NCI-H1092 treated with DMSO at 0.1 percent for 48 hours (cell line): ENCODE results near the gene BMP8B.
A peak's percentile ranks its signal among the peaks of the same experiment; 100 is the strongest.
"Not testable (repeated sequence)": the region's sequence is repeated elsewhere in the genome, so short reads cannot be mapped to it uniquely, and the experiment has no call there.

Source experiments
- DNase-seq: peaks from one replicate; lab custom pipeline; 2025; lab: John Stamatoyannopoulos, UW

BMP8B gene, protein sequence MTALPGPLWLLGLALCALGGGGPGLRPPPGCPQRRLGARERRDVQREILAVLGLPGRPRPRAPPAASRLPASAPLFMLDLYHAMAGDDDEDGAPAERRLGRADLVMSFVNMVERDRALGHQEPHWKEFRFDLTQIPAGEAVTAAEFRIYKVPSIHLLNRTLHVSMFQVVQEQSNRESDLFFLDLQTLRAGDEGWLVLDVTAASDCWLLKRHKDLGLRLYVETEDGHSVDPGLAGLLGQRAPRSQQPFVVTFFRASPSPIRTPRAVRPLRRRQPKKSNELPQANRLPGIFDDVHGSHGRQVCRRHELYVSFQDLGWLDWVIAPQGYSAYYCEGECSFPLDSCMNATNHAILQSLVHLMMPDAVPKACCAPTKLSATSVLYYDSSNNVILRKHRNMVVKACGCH

DNA sequence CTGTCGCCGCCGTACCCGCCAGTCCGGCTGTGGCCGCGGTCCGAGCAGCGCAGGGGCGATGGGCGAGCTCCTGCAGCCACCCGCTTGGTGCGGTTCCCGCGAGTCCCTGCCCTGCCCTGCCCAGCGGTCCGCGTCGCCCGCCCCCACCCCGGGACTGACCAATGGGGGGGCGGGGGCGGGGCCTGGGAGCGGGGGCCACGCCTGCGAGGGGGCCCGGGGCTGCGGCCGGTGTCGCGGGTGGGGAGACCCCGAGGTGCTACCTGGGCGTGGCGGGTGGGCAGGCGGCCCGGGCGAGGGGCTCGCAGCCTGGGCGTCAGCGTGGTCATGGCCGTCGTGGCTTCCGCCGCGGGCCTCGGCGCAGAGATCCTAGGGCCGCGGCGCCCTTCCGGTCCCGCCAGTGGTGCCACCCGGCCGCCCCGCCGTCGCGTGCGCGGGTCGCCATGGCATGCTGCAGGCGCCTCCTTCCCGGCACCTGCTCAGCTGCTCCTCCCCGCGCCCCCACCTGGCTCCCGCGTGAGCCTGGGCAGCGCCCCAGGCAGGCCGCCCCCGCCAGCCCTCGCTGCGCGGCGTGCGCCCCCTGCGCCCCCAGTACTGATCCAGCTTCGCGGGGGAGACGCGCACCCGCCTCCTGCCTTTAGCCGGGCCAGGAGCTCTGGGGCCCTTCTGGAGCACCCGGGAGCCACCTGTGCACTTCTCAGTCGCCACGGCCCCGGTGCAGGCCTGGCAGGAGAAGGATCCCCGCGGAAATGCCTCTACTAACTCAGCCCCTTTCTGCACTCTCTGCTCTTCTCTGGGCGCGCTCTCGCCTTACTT lies at the start of gene BMP8B:
BMP8B (minus strand) TSS at position 108 of the 813 bp plus-strand sequence. CDS start 380 bp downstream, outside the sequence.
- DNase-seq = peak; percentile 99

DNA sequence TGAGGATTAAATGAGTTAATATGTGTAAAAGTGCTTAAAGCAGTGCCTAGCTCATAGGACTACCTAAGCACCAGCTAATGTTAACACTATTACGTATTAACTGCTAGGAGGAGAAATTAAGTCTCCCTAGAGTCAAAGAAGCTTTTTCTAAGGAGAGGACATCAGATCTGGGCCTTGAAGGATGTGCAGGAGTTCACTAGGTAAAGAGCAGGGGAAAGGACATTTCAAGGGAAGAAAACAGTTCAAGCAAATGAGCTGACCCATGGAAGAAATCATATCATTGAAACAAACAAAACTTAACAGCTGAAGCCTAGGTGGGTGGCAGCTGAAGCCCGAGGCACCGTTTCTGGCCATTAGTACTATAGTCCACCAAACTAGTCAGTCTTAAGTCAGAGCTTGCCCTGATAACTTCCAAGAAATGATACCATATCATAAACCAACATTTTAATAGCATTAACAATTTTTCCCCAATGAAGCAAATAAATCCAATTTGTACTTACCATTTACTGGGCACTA lies 48.0 kb upstream of the BMP8B start:
- no peak for DNase-seq

DNA sequence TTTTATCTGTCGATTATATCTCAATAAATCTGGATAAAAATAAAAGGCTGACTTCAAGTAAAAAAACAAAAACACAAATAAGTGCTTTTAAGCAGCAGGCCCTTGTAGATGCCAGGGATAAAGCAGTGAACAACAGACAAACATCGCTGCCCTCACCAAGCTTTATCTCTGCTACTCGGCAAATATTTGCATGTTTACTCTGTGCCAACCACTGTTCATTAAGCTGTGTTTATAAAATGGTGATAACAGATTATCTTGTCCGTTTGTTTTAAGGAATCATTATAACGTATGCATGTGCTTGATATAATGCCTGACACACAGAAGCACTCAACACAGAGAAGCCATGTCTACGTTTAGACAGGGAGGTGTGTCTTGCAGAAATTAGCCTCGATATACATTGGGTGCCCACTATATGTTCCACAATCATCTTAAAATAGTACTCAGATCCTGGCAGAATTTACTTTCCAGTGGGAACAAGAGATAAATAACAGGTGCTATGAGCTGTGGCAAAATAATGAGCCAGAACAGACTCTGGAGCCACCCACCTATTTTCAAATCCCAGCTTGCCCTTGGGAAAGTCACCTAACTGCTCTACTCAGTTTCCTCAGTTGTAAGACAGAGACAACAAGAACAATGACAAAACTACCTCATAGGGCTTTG lies 47.4 kb upstream of the BMP8B start:
- no peak for DNase-seq

DNA sequence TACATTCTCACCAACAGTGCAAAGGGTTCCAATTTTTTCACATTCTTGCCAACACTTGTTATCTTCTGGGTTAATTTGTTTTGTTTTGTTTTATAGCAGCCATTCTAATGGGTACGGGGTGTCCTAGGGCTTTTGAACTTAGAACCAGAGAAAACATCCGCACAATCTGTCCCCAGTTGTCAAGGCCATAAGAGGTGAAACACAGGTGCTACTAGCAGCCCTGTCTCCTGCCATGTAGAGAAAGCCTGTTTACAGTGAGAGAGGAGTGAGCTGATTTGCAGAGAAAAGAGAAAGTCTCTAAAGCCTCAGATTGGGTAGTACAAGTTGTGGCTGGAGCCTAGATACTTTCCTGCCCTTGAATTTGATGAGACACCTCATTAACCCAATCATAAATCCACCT lies 46.4 kb upstream of the BMP8B start:
- no peak for DNase-seq

DNA sequence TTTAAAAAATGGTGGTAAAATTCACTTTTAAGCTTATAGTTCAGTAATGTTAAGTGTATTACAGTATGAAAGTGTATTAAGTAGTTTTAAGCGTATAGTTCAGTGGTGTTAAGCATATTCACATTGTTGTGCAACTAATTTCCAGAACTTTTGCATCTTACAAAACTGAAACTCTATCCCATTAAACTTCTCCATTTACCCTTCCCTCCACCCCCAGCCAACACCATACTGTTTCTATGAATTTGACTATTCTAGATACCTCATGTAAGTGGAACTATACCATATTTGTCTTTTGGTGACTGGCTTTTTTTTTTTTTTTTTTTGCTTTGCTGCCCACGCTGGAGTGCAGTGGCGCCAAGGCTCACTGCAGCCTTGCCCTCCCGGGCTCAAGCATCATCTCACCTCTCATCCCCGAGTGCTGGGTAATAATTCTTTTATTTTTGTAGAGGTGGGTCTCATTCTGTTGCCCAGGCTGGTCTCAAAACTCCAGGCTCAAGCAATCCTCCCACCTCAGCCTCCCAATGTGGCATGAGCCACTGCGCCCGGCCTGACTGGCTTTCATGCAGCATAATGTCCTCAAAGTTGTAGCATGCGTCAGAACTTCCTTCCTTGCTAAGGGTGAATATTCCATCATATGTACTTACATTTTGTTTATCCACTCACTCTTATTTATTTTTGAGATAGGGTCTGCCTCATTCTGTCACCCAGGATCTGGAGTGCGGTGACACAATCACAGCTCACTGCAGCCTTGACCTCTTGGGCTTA lies 45.1 kb upstream of the BMP8B start:
- DNase-seq = no peak

DNA sequence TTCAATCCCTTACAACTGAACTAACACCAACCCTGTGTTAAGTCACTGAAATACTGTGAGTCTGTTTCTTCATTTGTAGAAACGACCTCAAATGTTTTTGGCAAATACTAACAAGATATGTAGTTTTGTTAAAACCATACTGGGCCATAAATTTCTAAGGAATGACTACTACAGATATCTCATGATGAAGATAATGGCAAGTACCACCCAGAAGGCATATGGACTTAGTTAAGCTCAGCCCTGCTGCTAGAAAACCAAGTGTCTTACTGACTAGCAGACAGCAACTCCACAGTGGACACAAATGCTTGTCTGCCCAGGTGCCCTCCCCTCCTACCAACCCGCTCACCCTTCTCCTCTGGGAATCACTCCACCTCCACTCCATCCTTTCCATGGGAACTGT lies 44.5 kb upstream of the BMP8B start:
- DNase-seq = no peak

DNA sequence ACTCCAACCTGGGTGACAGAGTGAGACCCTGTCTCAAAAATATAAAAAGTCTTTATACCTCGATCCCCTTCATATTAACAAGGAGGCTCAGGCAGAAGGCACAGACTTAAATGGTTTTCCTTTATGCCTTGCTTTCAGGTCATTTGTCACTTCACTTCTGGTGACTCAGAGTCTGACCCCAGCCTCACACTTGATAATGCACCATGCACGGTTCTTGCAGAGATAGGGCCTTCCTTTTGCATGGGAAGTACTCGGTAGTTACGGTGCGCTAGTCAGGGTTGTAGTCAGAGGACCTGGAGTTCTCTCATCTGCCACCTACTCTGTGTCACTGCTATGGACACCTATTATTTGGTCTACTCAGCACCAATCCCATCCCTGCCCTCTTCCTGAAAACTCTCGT lies 43.6 kb upstream of the BMP8B start:
- DNase-seq = no peak

DNA sequence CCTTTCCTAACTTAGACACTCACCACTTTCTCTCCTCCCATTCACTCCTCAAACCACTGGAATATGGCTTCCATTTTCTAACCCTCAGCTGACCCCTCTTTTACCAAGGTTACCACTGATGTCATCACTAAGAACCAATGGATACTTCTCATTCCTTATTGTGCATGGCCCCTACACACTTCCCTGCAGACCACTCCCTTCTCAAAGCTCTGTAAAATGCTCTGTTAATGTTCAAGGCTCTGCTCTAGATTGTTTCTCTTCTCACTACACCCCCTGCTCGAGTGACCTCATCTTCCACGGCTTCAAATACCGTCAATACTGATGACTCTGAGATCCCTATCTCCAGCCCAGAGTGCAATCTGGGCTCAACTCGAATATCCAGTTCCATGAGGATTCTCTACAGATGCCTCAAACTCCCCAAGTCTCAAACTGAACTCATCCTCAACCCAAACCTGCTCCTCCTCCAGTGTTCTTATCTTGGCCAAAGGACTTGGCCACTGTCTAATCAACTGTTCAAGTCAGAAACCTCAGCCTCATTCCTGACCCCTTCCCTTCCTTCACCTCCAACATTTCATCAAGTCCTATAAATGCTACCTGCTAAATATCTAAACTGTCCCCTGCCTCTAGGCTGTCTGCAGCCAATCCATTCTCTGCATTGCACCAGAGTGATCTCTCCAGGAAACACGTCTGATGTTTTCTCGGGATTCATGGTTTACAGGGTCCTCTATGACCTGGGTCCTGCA lies 41.3 kb upstream of the BMP8B start:
- no peak for DNase-seq

DNA sequence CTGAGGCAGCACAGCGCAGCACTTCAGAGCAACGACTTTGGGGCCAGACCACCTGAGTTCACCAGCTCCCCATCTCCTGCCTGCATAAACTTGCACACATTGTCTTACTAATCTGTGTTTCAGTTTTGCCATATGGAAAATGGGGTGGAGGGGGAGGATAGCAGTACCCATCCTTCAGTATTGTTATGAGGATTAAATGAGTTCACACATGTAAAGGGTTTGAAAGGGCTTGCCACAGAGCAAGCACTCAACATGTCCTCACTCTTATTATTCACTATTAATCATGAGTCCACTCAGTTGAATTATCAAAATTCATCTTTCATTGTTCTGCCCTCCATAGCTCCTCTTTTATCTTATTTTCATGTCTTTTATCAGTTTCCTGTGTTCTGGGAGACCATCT lies 40.1 kb upstream of the BMP8B start:
- DNase-seq = no peak

DNA sequence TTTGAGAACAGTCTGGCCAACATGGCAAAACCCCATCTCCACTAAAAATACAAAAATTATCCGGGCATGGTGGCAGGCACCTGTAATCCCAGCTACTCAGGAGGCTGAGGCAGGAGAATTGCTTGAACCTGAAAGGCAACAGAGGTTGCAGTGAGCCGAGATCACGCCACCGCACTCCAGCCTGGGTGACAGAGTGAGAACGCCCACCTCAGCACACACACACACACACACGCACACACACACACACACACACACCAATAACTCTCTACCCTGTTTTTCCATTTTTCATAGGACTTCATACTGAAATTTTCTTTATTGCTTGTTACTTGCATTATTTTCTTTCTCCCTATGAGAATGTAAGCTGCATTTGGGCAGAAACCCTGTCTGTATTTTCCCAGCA lies 39.6 kb upstream of the BMP8B start:
- not testable (repeated sequence) for DNase-seq

DNA sequence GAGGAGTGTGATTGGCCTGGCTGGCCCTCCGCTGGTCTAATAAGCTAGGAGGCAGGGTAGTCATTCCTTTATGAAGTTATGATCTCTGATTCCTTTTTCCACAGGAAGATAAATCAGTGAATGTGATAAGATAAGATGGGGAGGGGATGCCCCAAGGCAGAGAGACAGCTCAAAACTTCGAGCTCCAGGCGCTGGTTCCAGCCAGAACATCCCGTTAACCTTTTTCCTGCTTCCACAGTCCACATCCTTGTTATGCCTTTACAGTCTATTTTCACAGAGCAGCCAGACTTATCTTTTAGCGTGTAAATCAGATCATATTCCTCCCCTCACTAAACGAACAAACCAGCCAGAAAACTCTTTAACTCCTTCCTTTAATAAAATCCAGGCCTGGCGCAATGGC lies 38.5 kb upstream of the BMP8B start:
- no peak for DNase-seq

DNA sequence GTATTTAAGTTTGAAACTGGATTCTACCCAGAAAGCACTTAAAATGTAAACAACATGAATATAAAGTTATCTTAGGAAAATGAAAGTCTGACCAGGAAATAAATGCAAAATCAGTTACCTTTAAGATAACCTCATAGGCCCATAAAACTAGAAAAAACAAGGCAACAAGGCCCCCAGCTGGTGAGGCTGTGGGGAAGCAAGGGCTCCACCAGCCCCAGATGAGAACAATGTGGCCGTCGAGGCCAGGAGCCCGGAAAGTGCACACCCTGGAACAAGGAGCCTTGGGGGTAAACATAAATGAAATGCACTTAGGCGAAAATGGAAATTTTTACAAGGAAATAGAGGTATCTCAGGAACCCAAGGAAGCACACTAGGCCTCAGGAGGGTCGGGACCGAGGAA lies 37.9 kb upstream of the BMP8B start:
- DNase-seq = no peak

DNA sequence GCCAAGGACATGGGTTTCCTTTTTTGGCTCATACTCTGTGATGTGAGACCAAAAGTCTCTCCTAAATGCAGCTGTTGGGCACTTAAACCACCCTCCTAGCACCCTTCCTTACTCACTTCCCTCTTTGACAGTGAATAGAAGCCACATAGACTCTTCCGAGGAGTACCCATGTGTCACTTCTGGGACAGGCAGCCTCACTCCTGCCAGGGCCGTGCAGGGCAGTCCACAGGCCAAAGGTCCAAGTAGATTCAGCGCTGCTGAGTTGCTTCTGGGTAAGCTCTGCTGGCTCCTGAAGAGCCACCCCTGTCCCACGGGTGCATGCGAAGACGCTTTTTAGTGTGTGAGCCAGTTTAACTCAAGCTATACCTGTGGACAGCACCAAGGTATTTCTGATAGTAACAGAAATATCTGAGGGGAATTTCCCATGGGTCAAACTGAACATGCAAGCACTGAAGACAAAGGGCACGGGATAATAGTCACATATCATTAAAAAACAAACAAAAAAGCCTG lies 36.8 kb upstream of the BMP8B start:
- no peak for DNase-seq

DNA sequence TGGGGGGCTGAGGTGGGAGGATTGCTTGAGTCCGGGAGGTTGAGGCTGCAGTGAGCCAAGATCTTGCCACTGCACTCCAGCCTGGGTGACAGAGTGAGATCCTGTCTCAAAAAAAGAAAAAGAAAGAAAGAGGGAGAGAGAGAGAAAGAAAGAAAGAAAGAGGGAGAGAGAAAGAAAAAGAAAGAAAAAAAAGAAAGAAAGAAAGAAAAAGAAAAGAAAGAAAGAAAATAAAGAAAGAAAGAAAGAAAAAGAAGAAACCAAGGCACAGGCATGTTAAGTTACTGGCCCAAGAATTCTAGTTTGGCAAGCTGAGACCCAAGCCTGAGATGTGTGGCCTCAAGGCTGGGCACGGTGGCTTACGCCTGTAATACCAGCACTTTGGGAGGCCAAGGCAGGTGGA lies 34.8 kb upstream of the BMP8B start:
- DNase-seq = not testable (repeated sequence)

DNA sequence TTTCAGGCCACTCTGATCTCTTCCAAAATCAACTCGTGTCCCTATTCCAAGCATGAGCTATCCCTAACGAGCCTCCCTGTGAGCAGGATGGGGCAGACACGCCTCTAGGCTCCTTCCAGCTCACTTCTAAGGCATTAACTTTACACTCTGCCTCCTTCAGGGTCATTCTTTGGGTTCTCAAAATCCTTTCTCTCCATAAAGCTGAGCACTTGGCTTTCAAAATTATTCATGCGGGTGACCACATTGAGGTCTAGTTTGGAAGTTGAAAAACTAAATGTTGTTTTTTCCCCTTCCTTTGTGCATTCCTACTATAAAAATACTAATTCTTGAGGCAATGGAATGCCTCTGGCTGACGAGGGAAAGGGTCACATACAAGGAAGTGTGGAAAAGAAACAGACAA lies 33.5 kb upstream of the BMP8B start:
- DNase-seq = no peak

DNA sequence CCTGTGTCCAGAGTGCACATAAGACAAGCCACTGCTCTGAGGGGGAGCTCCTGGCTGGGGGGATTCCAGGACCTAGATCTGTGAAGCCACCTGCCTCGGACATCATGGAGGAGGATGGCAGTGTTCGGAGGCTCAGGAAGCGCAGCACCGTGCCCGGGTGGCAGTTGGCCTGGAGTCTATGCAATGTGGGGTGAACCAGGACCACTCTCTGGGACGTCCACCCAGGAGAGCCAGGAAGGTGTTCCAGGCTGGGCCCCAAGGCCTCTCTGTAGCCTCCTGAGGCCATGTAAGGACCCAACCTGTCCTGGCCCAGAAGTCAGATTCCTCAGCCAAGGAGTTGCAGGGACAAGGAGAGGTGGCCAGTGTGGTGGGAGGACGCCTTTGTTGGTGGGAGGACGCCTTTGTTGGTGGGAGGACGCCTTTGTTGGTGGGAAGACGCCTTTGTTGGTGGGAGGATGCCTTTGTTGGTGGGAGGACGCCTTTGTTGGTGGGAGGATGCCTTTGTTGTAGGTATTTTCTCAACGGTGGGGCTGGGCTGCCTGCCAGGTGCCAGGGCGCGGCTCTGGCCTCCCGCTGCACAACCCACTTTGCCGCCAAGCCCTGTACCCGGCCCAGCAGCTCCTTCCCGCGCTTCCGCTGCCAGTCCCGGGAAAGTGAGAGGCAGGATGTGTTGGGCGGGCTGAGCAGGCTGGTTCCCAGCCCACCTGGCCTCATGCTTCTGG lies 30.6 kb upstream of the BMP8B start:
- DNase-seq = no peak

DNA sequence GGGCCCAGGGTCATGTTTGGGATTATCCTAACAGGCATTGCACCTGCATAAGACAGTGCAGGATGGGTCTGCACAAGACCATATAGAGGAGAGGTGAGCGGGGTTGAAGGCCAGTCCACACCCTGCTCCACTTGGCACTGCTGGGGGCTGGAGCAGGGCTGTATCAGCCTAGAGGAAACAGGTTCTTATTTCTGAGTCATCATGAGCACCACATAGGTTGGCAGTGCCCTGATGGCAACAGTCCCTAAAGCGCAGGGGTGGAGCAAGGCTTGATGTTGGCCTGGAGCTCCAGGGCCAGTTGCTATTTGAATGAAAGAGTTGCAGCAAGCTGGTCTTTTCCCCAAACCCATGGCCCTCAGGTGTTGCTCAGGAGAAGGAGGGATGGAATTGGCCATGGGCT lies 29.8 kb upstream of the BMP8B start:
- no peak for DNase-seq

DNA sequence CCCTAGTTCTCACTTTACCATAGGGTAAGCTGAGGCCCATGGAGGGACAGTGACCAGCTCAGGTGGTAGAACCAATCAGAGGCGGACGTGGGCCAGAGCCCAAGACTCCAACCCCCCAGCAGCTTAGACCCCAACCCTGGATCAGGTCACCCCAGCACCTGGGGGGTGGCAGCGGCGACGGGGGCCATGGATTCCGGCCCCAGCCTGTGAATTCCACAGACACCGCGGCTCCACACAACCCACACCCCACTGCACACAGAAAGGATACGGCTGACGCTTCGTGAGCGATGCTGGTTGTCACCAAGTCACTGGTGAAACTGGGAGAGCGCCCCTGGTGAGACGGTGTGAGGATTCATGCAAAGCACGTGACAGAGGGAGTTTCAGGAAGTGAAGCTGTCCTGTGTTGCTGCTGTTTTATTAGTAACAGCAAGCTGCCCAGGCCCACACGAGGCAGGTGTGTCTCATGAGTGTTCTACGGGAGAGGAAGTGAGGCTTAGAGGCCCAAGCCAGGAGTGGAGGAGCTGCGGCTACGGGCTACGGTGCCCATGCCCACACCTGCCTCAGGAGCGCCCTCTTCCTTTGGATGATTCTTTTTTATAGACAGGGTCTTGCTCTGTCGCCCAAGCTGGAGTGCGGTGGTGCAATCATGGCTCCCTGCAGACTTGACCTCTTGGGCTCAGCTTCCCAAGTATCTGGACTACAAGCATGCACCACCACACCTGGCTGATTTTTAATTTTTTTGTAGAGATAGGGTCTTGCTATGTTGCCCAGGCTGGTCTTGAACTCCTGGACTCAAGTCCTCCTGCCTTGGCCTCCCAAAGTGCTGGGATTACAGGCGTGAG lies 28.6 kb upstream of the BMP8B start:
- DNase-seq = not testable (repeated sequence)

DNA sequence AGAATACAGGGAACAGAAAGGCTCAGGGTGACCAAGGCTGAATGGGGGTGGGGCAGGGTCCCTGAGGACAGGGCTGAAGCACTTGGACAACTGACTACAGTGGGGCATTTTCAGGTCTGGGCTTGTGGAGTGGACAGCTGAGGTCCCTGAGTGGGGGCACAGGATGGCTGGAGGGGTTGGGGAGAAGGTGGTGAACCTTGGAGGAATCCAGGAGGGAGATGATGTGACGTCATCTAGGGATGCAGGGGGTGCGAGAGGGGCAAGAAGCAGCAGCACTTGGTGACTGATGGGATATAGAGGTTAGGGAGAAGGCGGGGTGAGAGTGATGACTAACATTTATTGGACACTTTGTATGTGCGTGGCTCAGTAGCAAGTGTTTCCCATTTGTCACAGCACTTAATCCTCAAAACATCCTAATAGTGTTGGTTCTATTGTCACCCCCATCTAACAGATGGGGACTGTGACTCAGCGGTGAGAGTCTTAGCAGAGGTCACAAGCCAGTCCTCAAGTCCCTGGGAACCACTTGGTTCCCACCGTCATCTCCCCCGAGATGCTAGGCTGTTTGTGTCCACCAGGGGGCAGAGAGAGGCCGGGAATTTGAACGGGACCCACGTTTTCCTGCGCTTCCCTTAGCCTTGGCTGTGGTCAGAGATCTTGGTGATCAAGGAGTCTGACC lies 27.9 kb upstream of the BMP8B start:
- no peak for DNase-seq
